Type B pancreatic cell (in vitro differentiated cells): ENCODE data around the gene FOXA2. TPM values are rescaled to one million over a fixed set of nuclear protein-coding genes. Genes with fewer than 3 reads are reported as not detected.

Experiments
- DNase-seq: peaks from one replicate; pipeline ENCODE4 v3.0.0; 2021; ENCODE audit warnings: mixed read lengths; ENCODE audit not compliant: unreplicated experiment; ENCODE audit errors: extremely low spot score
- H3K27ac Mint-ChIP-seq: 2 replicates; pipeline ENCODE4 v1.8.0; 2021; ENCODE audit warnings: mild to moderate bottlenecking, mixed read lengths
- H3K27me3 Mint-ChIP-seq: 2 replicates; pipeline ENCODE4 v1.8.0; 2021; ENCODE audit warnings: mixed read lengths
- H3K36me3 Mint-ChIP-seq: 2 replicates; pipeline ENCODE4 v1.8.0; 2021; ENCODE audit warnings: mixed read lengths
- H3K4me1 Mint-ChIP-seq: one replicate; pipeline ENCODE4 v1.8.0; 2021; ENCODE audit warnings: mixed read lengths; ENCODE audit not compliant: unreplicated experiment
- H3K4me3 Mint-ChIP-seq: 2 replicates; pipeline ENCODE4 v1.8.0; 2021; ENCODE audit warnings: mild to moderate bottlenecking, mixed read lengths
- H3K9me3 Mint-ChIP-seq: 2 replicates; pipeline ENCODE4 v1.8.0; 2021; ENCODE audit warnings: mixed read lengths
- total RNA-seq: library from RNA; stranded (reverse); gene quantifications from 2 replicates; pipeline ENCODE4 v1.2.1, GENCODE V29; 2021; ENCODE audit warnings: low replicate concordance
- TF ChIP-seq, protein P1 (sequence below): fragments of 200-600 bp; sonication (generic); conservative IDR thresholded peaks from 2 replicates; pipeline ENCODE4 v1.5.0; 2021; ENCODE audit warnings: antibody characterized with exemption, mild to moderate bottlenecking

Gene FOXA2
- total RNA-seq, 1 donor from 2014 or later = 17.5 TPM

GRCh38 chr20:22544462-22544861, 39.9 kb downstream of the FOXA2 start:
- Mint-ChIP-seq H3K4me1 (no peaks in the 10 kb centered on the region), H3K9me3 (no peaks in the 10 kb centered on the region), H3K27ac (no peak overlapping the region), H3K4me3 (no peak overlapping the region), H3K36me3 (no peaks in the 10 kb centered on the region), H3K27me3 (peaks cover 63% of the 10 kb centered on the region)
- TF ChIP-seq, protein P1, sequence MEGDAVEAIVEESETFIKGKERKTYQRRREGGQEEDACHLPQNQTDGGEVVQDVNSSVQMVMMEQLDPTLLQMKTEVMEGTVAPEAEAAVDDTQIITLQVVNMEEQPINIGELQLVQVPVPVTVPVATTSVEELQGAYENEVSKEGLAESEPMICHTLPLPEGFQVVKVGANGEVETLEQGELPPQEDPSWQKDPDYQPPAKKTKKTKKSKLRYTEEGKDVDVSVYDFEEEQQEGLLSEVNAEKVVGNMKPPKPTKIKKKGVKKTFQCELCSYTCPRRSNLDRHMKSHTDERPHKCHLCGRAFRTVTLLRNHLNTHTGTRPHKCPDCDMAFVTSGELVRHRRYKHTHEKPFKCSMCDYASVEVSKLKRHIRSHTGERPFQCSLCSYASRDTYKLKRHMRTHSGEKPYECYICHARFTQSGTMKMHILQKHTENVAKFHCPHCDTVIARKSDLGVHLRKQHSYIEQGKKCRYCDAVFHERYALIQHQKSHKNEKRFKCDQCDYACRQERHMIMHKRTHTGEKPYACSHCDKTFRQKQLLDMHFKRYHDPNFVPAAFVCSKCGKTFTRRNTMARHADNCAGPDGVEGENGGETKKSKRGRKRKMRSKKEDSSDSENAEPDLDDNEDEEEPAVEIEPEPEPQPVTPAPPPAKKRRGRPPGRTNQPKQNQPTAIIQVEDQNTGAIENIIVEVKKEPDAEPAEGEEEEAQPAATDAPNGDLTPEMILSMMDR = no peak
- no peak for DNase-seq

DNA sequence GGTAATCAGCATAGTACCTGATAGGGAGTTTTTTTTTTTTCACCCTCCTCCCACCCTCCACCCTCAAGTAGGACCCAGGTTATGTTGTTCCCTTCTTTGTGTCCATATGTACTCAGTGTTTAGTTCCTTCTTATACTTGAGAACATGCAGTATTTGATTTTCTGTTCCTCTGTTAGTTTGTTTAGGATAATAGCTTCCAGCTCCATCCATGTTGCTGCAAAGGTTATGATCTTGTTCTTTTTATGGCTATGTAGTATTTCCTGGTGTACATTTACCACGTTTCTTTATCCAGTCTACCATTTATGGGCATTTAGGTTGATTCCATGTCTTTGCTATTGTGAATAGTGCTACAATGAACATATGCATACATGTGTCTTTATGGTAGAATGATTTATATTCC, 41.9 kb downstream of the FOXA2 start:
- Mint-ChIP-seq H3K4me3 (no peak overlapping the region), H3K4me1 (no peaks in the 10 kb centered on the region), H3K27me3 (peaks cover 59% of the 10 kb centered on the region), H3K36me3 (no peaks in the 10 kb centered on the region), H3K27ac (no peak overlapping the region), H3K9me3 (no peaks in the 10 kb centered on the region)
- TF ChIP-seq, protein P1 = no peak
- no peak for DNase-seq

DNA sequence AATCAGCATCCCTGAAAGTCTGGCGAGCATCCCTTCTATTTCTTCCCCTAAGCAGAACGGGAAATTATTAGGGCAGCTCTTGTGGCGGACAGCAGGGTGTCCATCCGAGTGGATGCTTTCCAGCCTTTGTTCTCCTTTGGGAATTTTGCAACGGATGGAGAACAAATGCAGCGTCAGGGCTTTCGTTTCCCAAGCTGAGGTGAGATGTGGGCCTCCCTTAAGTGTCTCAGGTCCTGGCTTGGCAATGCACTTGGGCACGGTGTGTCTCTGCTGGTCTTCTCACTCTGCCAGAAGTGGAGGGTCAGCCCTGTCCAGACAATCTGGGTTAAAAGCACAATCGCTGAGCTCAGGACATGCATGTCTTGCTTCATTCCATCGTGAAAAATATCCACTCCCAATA, 43.5 kb downstream of the FOXA2 start:
- H3K4me3 Mint-ChIP-seq = no peak overlapping the region
- peaks cover 60% of the 10 kb centered on the region for H3K27me3 Mint-ChIP-seq
- TF ChIP-seq, protein P1 = no peak
- no peaks in the 10 kb centered on the region for H3K9me3 Mint-ChIP-seq
- H3K27ac Mint-ChIP-seq = no peak overlapping the region
- no peak for DNase-seq
- no peaks in the 10 kb centered on the region for H3K36me3 Mint-ChIP-seq
- H3K4me1 Mint-ChIP-seq = no peaks in the 10 kb centered on the region

GRCh38 chr20:22536956-22537756, 47.2 kb downstream of the FOXA2 start:
- no peak for DNase-seq
- H3K27me3 Mint-ChIP-seq = peaks cover 33% of the 10 kb centered on the region
- no peaks in the 10 kb centered on the region for H3K4me1 Mint-ChIP-seq
- no peaks in the 10 kb centered on the region for H3K9me3 Mint-ChIP-seq
- H3K4me3 Mint-ChIP-seq = no peak overlapping the region
- TF ChIP-seq, protein P1 = no peak
- no peak overlapping the region for H3K27ac Mint-ChIP-seq
- no peaks in the 10 kb centered on the region for H3K36me3 Mint-ChIP-seq

DNA sequence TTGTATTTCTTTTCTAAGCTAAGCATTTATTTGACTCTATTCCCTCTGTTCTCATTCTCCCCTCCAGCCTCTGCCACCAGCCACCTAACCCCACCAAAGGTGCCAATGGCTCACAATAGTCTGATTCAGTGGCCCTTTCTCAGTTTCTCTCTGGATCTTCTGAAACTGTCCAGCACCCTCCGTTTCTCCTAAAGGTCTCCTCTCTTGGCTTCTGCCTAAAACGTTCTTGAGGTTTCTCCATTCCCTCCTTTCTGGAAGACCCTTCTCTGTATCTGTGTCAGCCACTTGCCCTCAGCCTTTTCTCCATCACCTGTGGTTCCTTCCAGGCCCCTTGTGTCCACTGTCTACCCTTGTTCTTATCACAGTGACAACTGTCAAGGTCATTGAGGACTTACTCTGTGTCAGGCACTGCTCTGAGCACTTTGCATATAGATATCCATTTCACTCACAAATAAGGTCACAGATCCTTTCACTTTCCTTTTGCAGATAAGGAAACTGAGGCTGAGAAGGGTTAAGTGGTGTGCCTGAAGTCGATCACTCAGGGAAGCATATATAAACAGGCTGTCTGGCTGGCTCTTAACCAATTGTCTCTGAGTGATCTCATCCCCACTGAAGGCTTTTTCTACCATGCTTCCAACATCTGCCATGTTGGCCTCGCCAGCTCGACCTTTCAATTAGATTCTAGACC, 48.1 kb downstream of the FOXA2 start:
- Mint-ChIP-seq H3K4me3 (no peak overlapping the region), H3K36me3 (no peaks in the 10 kb centered on the region), H3K27me3 (peaks cover 32% of the 10 kb centered on the region), H3K27ac (no peak overlapping the region), H3K4me1 (no peaks in the 10 kb centered on the region), H3K9me3 (no peaks in the 10 kb centered on the region)
- no peak for DNase-seq
- TF ChIP-seq, protein P1 = no peak
